Activated CD8-positive, alpha-beta memory T cell treated with anti-CD3 and anti-CD28 coated beads for 1 hour (primary cell): ENCODE results near the gene CHMP1B.

ENCODE experiments used
- DNase-seq, 2 donors: peaks; one replicate each; pipeline ENCODE4 v3.0.0-alpha.2; 2020; ENCODE audit warnings: low read depth in 1 of 2; ENCODE audit errors: extremely low read depth in 1 of 2

CHMP1B gene

GRCh38 chr18:11899063-11899462 is 47.9 kb downstream of the CHMP1B start:
- no peak for DNase-seq

DNA sequence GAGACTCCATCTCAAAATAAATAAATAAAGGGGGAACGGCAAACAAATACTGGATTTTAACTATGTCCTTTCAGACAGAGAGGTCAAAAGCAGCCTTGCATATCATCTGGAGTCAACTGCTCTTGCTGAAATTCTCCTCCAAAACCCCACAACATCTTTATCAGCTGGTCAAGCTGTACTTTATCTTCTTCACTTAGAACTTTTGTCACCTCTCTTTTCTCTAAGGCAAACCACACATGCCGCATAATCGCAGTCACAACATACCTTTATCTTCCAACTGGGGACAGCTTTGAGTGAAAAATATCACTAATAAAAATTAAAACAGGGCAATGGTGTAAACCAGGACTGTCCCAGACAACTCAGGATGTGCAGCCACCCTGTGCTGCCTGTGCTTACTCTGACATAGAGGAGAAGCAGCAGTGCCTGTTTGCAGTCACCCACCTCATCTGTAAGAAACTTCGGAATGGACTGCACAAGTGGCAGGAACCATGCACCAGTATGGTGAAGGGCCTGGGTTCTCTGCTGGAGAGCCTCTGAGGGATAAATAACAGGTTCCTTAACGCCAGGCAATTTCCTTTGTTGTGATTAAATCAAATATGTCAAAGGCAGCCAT is 50.7 kb downstream of the CHMP1B start:
- DNase-seq = no peak

- no peak for DNase-seq
Observed at GRCh38 chr18:11902522-11903292, 51.5 kb downstream of the CHMP1B start.
